ENCODE measurements around the gene ASS1. TPM values are rescaled to one million over a fixed set of nuclear protein-coding genes. Genes with fewer than 3 reads are reported as not detected.

Gene ASS1
- total and polyA plus RNA-seq, 2 donors (not counting 1 experiment from before 2014, with no cell fraction given), result 44.7 to 223 TPM

DNA sequence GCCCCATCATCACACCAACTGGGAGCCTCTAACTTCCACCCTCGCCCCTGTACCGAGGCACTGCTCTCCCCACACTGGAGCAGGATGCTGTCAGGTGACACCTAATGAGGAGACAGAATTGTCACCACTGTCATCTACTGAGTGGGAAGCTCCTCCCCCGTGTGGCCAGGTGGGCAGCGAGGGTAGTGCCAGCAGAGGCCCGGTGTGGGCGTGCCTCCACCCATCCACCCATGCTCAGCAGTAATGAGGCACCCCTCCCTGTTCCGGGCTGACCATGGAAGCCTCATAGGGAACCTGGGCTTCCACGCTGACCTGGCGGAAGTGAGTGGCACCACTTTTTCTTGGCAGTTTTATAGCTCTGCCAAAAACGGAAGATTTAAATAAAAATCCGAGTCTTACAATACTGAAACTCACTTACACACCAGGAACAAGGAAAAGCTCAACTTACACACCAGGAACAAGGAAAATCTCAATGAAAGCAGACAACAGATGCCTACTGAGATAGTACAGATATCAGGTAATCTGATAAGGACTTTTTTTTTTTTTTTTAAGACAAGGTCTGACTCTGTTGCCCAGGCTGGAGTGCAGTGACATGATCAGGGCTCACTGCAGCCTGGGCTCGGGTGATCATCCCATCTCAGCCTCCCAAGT, 30.6 kb upstream of the ASS1 start:
- H3K4me1 ChIP-seq (ENCODE audit: control insufficient read depth, extremely low read depth, insufficient read depth, low read length), result no peaks in the 10 kb centered on the region
- no peaks in the 10 kb centered on the region for H3K27me3 ChIP-seq (ENCODE audit: control insufficient read depth, insufficient read depth, low read length)
- TF ChIP-seq EZH2 (IDR thresholded peaks at IDR 0.05; ENCODE audit: low read length, missing control alignments), result no peak
- TF ChIP-seq, protein P1, sequence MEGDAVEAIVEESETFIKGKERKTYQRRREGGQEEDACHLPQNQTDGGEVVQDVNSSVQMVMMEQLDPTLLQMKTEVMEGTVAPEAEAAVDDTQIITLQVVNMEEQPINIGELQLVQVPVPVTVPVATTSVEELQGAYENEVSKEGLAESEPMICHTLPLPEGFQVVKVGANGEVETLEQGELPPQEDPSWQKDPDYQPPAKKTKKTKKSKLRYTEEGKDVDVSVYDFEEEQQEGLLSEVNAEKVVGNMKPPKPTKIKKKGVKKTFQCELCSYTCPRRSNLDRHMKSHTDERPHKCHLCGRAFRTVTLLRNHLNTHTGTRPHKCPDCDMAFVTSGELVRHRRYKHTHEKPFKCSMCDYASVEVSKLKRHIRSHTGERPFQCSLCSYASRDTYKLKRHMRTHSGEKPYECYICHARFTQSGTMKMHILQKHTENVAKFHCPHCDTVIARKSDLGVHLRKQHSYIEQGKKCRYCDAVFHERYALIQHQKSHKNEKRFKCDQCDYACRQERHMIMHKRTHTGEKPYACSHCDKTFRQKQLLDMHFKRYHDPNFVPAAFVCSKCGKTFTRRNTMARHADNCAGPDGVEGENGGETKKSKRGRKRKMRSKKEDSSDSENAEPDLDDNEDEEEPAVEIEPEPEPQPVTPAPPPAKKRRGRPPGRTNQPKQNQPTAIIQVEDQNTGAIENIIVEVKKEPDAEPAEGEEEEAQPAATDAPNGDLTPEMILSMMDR (conservative IDR thresholded peaks at IDR 0.05 in 1 of 2, IDR thresholded peaks at IDR 0.05 in 1 of 2; ENCODE audit: low read depth in 1 of 2, low read length in 2 of 2), result no peak
- H3K9ac ChIP-seq (ENCODE audit: insufficient read depth, low read length), result no peak overlapping the region
- no peaks in the 10 kb centered on the region for H4K20me1 ChIP-seq (ENCODE audit: control insufficient read depth, extremely low read depth, insufficient read depth, low read length)
- no peak overlapping the region for H3K4me2 ChIP-seq (ENCODE audit: extremely low read depth, insufficient read depth, low read length)
- H3K4me3 ChIP-seq (replicated peaks in 1 of 4; ENCODE audit: control extremely low read depth in 1 of 4, insufficient read depth in 1 of 4, low read depth in 3 of 4, low read length in 4 of 4), result no peak overlapping the region
- no peaks in the 10 kb centered on the region for H3K36me3 ChIP-seq (ENCODE audit: control insufficient read depth, insufficient read depth, low read length)
- no peak overlapping the region for H3K27ac ChIP-seq (ENCODE audit: insufficient read depth, low read length)
- DNase-seq (ENCODE audit: low read depth in 2 of 2), result no peak
- no peaks in the 10 kb centered on the region for H3K79me2 ChIP-seq (ENCODE audit: control insufficient read depth, insufficient read depth, low read length)
- no peaks in the 10 kb centered on the region for H3K9me3 ChIP-seq (ENCODE audit: control insufficient read depth, insufficient read depth, low read depth, low read length)
- H2AFZ ChIP-seq (ENCODE audit: low read length), result no peak overlapping the region

DNA sequence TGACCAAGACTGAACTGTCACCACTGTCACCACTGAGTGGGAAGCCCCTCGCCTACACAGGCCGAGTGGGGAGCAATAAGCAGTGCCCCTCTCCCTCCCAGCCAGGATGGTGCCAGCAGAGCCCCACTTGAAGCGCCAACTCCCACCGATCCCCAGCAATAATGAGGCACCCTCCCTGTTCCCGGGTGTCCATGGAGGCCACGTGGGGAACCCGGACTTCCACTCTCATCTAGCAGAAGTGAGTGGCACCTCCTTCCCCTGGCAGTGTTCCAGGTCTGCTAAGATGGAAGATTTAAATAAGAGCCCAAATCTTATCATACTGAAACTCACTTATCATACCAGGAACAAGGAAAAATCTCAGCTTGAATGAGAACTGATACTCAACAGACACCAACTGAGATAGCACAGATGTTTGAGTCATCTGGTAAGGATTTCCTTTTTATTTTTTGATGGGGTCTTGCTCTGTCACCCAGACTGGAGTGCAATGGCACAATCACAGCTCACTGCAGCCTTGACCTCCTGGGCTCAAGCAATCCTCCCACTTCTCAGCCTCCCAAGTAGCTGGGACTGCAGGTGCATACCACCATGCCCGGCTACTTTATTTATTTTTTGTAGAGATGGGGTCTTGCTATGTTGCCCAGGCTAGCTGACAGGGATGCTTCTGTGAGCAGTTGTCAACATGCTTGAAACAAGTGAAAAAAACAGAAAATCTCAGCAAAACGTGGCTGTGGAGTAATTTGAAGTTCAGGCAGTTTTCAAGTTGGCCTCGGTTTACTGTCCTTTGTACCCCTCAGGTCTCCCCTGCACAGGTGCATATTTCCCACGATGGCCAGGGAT, 29.6 kb upstream of the ASS1 start:
- no peaks in the 10 kb centered on the region for H3K9me3 ChIP-seq (ENCODE audit: control insufficient read depth, insufficient read depth, low read depth, low read length)
- no peaks in the 10 kb centered on the region for H4K20me1 ChIP-seq (ENCODE audit: control insufficient read depth, extremely low read depth, insufficient read depth, low read length)
- H3K9ac ChIP-seq (ENCODE audit: insufficient read depth, low read length), result no peak overlapping the region
- no peaks in the 10 kb centered on the region for H3K79me2 ChIP-seq (ENCODE audit: control insufficient read depth, insufficient read depth, low read length)
- no peaks in the 10 kb centered on the region for H3K27me3 ChIP-seq (ENCODE audit: control insufficient read depth, insufficient read depth, low read length)
- no peak overlapping the region for H3K4me3 ChIP-seq (replicated peaks in 1 of 4; ENCODE audit: control extremely low read depth in 1 of 4, insufficient read depth in 1 of 4, low read depth in 3 of 4, low read length in 4 of 4)
- H3K4me1 ChIP-seq (ENCODE audit: control insufficient read depth, extremely low read depth, insufficient read depth, low read length), result no peaks in the 10 kb centered on the region
- H3K4me2 ChIP-seq (ENCODE audit: extremely low read depth, insufficient read depth, low read length), result no peak overlapping the region
- no peak for DNase-seq (ENCODE audit: low read depth in 2 of 2)
- H2AFZ ChIP-seq (ENCODE audit: low read length), result no peak overlapping the region
- no peak for TF ChIP-seq EZH2 (IDR thresholded peaks at IDR 0.05; ENCODE audit: low read length, missing control alignments)
- TF ChIP-seq, protein P1 (conservative IDR thresholded peaks at IDR 0.05 in 1 of 2, IDR thresholded peaks at IDR 0.05 in 1 of 2; ENCODE audit: low read depth in 1 of 2, low read length in 2 of 2), result no peak
- H3K36me3 ChIP-seq (ENCODE audit: control insufficient read depth, insufficient read depth, low read length), result no peaks in the 10 kb centered on the region
- no peak overlapping the region for H3K27ac ChIP-seq (ENCODE audit: insufficient read depth, low read length)

DNA sequence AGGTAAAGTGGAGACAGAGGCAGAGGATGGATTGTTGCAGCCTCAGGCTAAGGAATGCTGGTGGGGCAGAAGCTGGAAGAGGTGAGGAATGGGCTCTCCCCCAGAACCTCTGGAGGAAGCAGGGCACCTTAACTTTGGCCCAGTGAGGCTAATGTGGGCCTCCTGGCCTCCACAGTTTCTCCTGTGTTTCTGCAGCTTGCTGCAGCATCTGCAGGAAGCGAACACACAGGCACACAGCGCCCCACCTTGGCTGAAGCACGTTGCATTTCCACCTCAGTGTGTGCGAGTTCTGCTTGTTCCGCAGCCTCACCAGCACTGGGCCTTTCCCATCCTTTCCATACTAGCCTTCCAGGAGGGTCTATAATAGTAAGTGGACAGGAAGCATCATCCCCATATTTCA, 27.2 kb upstream of the ASS1 start:
- no peaks in the 10 kb centered on the region for H3K4me1 ChIP-seq (ENCODE audit: control insufficient read depth, extremely low read depth, insufficient read depth, low read length)
- H3K9me3 ChIP-seq (ENCODE audit: control insufficient read depth, insufficient read depth, low read depth, low read length), result no peaks in the 10 kb centered on the region
- no peaks in the 10 kb centered on the region for H3K27me3 ChIP-seq (ENCODE audit: control insufficient read depth, insufficient read depth, low read length)
- H3K27ac ChIP-seq (ENCODE audit: insufficient read depth, low read length), result no peak overlapping the region
- DNase-seq (ENCODE audit: low read depth in 2 of 2), result no peak
- no peaks in the 10 kb centered on the region for H4K20me1 ChIP-seq (ENCODE audit: control insufficient read depth, extremely low read depth, insufficient read depth, low read length)
- H3K79me2 ChIP-seq (ENCODE audit: control insufficient read depth, insufficient read depth, low read length), result no peaks in the 10 kb centered on the region
- no peak overlapping the region for H3K4me2 ChIP-seq (ENCODE audit: extremely low read depth, insufficient read depth, low read length)
- H3K36me3 ChIP-seq (ENCODE audit: control insufficient read depth, insufficient read depth, low read length), result no peaks in the 10 kb centered on the region
- H3K4me3 ChIP-seq (replicated peaks in 1 of 4; ENCODE audit: control extremely low read depth in 1 of 4, insufficient read depth in 1 of 4, low read depth in 3 of 4, low read length in 4 of 4), result no peak overlapping the region
- no peak overlapping the region for H2AFZ ChIP-seq (ENCODE audit: low read length)
- H3K9ac ChIP-seq (ENCODE audit: insufficient read depth, low read length), result no peak overlapping the region
- TF ChIP-seq, protein P1 (conservative IDR thresholded peaks at IDR 0.05 in 1 of 2, IDR thresholded peaks at IDR 0.05 in 1 of 2; ENCODE audit: low read depth in 1 of 2, low read length in 2 of 2), result no peak
- TF ChIP-seq EZH2 (IDR thresholded peaks at IDR 0.05; ENCODE audit: low read length, missing control alignments), result no peak

Data from fibroblast of lung (primary cell).